H1 (cell line): ENCODE data around the gene FREM2.

Source experiments
- BRCA1 ChIP-seq: IDR thresholded peaks from 2 replicates; pipeline ENCODE4 v1.6.1; 2012; ENCODE audit warnings: low read depth, low read length, improper control_type of control experiment
- CBX5 ChIP-seq: fragments of 300-800, 300-1000 bp; sonication (generic); IDR thresholded peaks from 2 replicates; pipeline ENCODE4 v1.7.1; 2016; ENCODE audit warnings: antibody characterized with exemption, low read length, low read depth
- CBX8 ChIP-seq: fragments of 300-800, 300-1000 bp; sonication (generic); IDR thresholded peaks from 2 replicates; pipeline ENCODE4 v1.7.1; 2016; ENCODE audit warnings: low read depth, low read length, borderline replicate concordance
- CTCF ChIP-seq, 3 experiments: IDR thresholded peaks; 1 replicate in 2 of 3; 2 replicates in 1 of 3; pipeline versions ENCODE4 v1.5.1 to v1.6.1; 2011; ENCODE audit warnings: low read length in 3 of 3, mild to moderate bottlenecking in 3 of 3, inconsistent platforms in 2 of 3, low read depth in 1 of 3, moderate library complexity in 1 of 3; ENCODE audit not compliant: insufficient read depth in 1 of 3; ENCODE audit errors: control extremely low read depth in 1 of 3
- EZH2 ChIP-seq: fragments of 200-600 bp; sonication (generic); IDR thresholded peaks from 2 replicates; pipeline ENCODE4 v1.7.1; 2012; ENCODE audit warnings: low read depth, mild to moderate bottlenecking, moderate library complexity, low read length, inconsistent platforms; ENCODE audit not compliant: severe bottlenecking
- JUND ChIP-seq: IDR thresholded peaks from 2 replicates; pipeline ENCODE4 v1.6.1; 2011; ENCODE audit warnings: mild to moderate bottlenecking, improper control_type of control experiment, low read length
- MAX ChIP-seq: IDR thresholded peaks from 2 replicates; pipeline ENCODE4 v1.6.1; 2012; ENCODE audit warnings: inconsistent platforms
- POLR2A ChIP-seq, 2 experiments: IDR thresholded peaks; 1 replicate in 1 of 2; 2 replicates in 1 of 2; pipeline ENCODE4 v1.6.1; 2011; ENCODE audit warnings: low read depth in 2 of 2, low read length in 2 of 2, mild to moderate bottlenecking in 2 of 2; ENCODE audit errors: control extremely low read depth in 1 of 2
- POLR2AphosphoS5 ChIP-seq: IDR thresholded peaks from 2 replicates; pipeline ENCODE4 v1.6.1; 2011; ENCODE audit warnings: low read depth, low read length
- RAD21 ChIP-seq, 2 experiments: IDR thresholded peaks in 1 of 2; conservative IDR thresholded peaks in 1 of 2; 2 replicates each; pipeline ENCODE4 v1.6.1; 2011; ENCODE audit warnings: low read depth in 2 of 2, low read length in 2 of 2, improper control_type of control experiment in 1 of 2, inconsistent platforms in 1 of 2, mild to moderate bottlenecking in 1 of 2, moderate library complexity in 1 of 2
- RFX5 ChIP-seq: IDR thresholded peaks from 2 replicates; pipeline ENCODE4 v1.6.1; 2011; ENCODE audit warnings: low read depth, low read length, improper control_type of control experiment, borderline replicate concordance
- RXRA ChIP-seq: IDR thresholded peaks from 2 replicates; pipeline ENCODE4 v1.6.1; 2011; ENCODE audit warnings: low read depth, mild to moderate bottlenecking, low read length, moderate library complexity; ENCODE audit not compliant: insufficient read depth
- TAF1 ChIP-seq: IDR thresholded peaks from 2 replicates; pipeline ENCODE4 v1.6.1; 2011; ENCODE audit warnings: mild to moderate bottlenecking, low read depth, low read length
- YY1 ChIP-seq: IDR thresholded peaks from 2 replicates; pipeline ENCODE4 v1.6.1; 2011; ENCODE audit warnings: low read depth, mild to moderate bottlenecking, low read length

GRCh38 chr13:38862443-38862842, 175.6 kb downstream of the FREM2 start:
- TF ChIP-seq EZH2 (no peak), POLR2A (IDR thresholded peaks at IDR 0.05; ENCODE audit: control extremely low read depth in 1 of 2, low read depth in 2 of 2, low read length in 2 of 2) (no peak), CTCF (IDR thresholded peaks at IDR 0.05; ENCODE audit: control extremely low read depth in 1 of 3, insufficient read depth in 1 of 3, low read depth in 1 of 3, low read length in 3 of 3) (no peak), JUND (no peak), BRCA1 (no peak), RAD21 (IDR thresholded peaks at IDR 0.05 in 1 of 2, conservative IDR thresholded peaks at IDR 0.05 in 1 of 2; ENCODE audit: low read depth in 2 of 2, low read length in 2 of 2) (no peak), TAF1 (no peak), RXRA (no peak), YY1 (no peak), CBX8 (no peak), CBX5 (no peak), MAX (no peak), RFX5 (no peak), POLR2AphosphoS5 (no peak)
